Measurements from ENCODE around the gene PELI1.

DNA sequence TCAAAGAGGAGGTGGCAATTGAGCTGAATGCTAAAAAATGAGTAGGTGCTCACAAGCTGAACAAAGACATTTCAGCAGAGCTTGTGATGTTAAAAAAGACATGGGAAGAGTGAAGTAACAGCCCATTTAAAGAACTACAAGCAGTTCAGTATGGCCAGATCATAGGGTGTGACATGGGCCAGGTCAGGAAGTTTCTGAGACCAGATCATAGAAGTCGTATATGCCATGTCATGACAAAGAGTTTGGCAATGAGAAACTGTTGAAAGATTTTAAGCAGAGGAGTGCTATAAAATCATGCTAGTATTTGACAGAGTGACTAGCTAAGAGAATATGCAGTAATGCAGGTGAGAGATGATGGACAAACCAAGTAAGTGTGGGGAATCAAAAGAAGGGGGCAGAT, 7.3 kb upstream of the PELI1 start:
- TF ChIP-seq, protein P1, sequence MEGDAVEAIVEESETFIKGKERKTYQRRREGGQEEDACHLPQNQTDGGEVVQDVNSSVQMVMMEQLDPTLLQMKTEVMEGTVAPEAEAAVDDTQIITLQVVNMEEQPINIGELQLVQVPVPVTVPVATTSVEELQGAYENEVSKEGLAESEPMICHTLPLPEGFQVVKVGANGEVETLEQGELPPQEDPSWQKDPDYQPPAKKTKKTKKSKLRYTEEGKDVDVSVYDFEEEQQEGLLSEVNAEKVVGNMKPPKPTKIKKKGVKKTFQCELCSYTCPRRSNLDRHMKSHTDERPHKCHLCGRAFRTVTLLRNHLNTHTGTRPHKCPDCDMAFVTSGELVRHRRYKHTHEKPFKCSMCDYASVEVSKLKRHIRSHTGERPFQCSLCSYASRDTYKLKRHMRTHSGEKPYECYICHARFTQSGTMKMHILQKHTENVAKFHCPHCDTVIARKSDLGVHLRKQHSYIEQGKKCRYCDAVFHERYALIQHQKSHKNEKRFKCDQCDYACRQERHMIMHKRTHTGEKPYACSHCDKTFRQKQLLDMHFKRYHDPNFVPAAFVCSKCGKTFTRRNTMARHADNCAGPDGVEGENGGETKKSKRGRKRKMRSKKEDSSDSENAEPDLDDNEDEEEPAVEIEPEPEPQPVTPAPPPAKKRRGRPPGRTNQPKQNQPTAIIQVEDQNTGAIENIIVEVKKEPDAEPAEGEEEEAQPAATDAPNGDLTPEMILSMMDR (IDR thresholded peaks at IDR 0.05) = no peak
- TF ChIP-seq POLR2A (IDR thresholded peaks at IDR 0.05) (no peak), EP300 (IDR thresholded peaks at IDR 0.05) (no peak)
